Activated B cell treated with CpG ODN at 0.5 μM for 24 hours (primary cell): ENCODE data around the gene UPF1. TPM values are rescaled to one million over a fixed set of nuclear protein-coding genes. Genes with fewer than 3 reads are reported as not detected.

ENCODE experiments used
- ATAC-seq: fragments of 200-7000 bp; cut with Tn5 transposase; one replicate; pipeline ENCODE4 v1.10.0; 2021; ENCODE audit warnings: low read depth, mild to moderate bottlenecking, moderate library complexity
- CTCF ChIA-PET: fragments of 350-600 bp; sonication (Branson Sonifier 250); formaldehyde crosslinking; loops from one replicate; lab custom pipeline; 2021; ENCODE audit warnings: antibody characterized with exemption; lab: Charles Lee
- POLR2A ChIA-PET: fragments of 350-600 bp; sonication (Branson Sonifier 250); formaldehyde crosslinking; loops from one replicate; lab custom pipeline; 2021; ENCODE audit warnings: antibody characterized with exemption; lab: Charles Lee
- DNase-seq: peaks from one replicate; pipeline ENCODE4 v3.0.0; 2022
- H3K27ac Mint-ChIP-seq: one replicate; pipeline ENCODE4 v1.8.0; 2020; ENCODE audit warnings: mixed read lengths
- H3K27me3 Mint-ChIP-seq: one replicate; pipeline ENCODE4 v1.8.0; 2021; ENCODE audit warnings: mixed read lengths
- H3K36me3 Mint-ChIP-seq: one replicate; pipeline ENCODE4 v1.8.0; 2021; ENCODE audit warnings: low read depth, mixed read lengths
- H3K4me1 Mint-ChIP-seq: one replicate; pipeline ENCODE4 v1.8.0; 2021; ENCODE audit warnings: mixed read lengths
- H3K4me3 Mint-ChIP-seq: one replicate; pipeline ENCODE4 v1.8.0; 2020; ENCODE audit warnings: mild to moderate bottlenecking, mixed read lengths
- H3K9me3 Mint-ChIP-seq: one replicate; pipeline ENCODE4 v1.8.0; 2020; ENCODE audit warnings: mixed read lengths
- intact Hi-C: fragments of 100-400 bp; cut with micrococcal nuclease; formaldehyde crosslinking; loops from one replicate; pipeline ENCODE4 v1.15.1; 2024
- total RNA-seq: library from RNA; stranded (reverse); gene quantifications from 2 replicates; pipeline ENCODE4 v1.2.3, GENCODE V29; 2022
- TF ChIP-seq, protein P1 (sequence below): fragments of 200-600 bp; IDR thresholded peaks from one replicate; pipeline ENCODE4 v1.8.0; 2022; ENCODE audit warnings: antibody characterized with exemption, mild to moderate bottlenecking

Gene UPF1
- total RNA-seq, 1 donor from 2014 or later, result 107 TPM

GRCh38 chr19:18785179-18786124 lies 46.3 kb upstream of the UPF1 start:
- ChIA-PET POLR2A (no interaction called here), CTCF (no interaction called here)
- peaks cover 47% of the 10 kb centered on the region for H3K27me3 Mint-ChIP-seq
- DNase-seq, result peak; percentile 40
- H3K27ac Mint-ChIP-seq, result peak overlapping the region; percentile 41
- peaks cover 42% of the 10 kb centered on the region for H3K4me1 Mint-ChIP-seq
- TF ChIP-seq, protein P1, sequence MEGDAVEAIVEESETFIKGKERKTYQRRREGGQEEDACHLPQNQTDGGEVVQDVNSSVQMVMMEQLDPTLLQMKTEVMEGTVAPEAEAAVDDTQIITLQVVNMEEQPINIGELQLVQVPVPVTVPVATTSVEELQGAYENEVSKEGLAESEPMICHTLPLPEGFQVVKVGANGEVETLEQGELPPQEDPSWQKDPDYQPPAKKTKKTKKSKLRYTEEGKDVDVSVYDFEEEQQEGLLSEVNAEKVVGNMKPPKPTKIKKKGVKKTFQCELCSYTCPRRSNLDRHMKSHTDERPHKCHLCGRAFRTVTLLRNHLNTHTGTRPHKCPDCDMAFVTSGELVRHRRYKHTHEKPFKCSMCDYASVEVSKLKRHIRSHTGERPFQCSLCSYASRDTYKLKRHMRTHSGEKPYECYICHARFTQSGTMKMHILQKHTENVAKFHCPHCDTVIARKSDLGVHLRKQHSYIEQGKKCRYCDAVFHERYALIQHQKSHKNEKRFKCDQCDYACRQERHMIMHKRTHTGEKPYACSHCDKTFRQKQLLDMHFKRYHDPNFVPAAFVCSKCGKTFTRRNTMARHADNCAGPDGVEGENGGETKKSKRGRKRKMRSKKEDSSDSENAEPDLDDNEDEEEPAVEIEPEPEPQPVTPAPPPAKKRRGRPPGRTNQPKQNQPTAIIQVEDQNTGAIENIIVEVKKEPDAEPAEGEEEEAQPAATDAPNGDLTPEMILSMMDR, result no peak
- ATAC-seq, result peak; percentile 67
- intact Hi-C loops, result loop anchor here (2.0 to 5.0 kb wide), 2 partner anchors 49 to 148 kb away; partner anchors contain the start of gene KLHL26
- H3K9me3 Mint-ChIP-seq, result no peaks in the 10 kb centered on the region
- no peaks in the 10 kb centered on the region for H3K36me3 Mint-ChIP-seq
- peak overlapping the region; percentile 44 for H3K4me3 Mint-ChIP-seq

GRCh38 chr19:18788529-18789421 lies 43.0 kb upstream of the UPF1 start:
- ChIA-PET POLR2A (no interaction called here), CTCF (no interaction called here)
- Mint-ChIP-seq H3K27ac (no peak overlapping the region), H3K36me3 (no peaks in the 10 kb centered on the region), H3K4me3 (peak overlapping the region; percentile 82), H3K9me3 (no peaks in the 10 kb centered on the region), H3K27me3 (peaks cover 63% of the 10 kb centered on the region), H3K4me1 (peaks cover 41% of the 10 kb centered on the region)
- TF ChIP-seq, protein P1, result no peak
- ATAC-seq (no peak), DNase-seq (no peak)
- intact Hi-C loops, result loop anchor here (5.0 kb wide), 1 partner anchor 151 kb away; the partner anchor contains the start of gene KLHL26

GRCh38 chr19:18789422-18789869 lies 42.3 kb upstream of the UPF1 start:
- ChIA-PET CTCF (no interaction called here), POLR2A (no interaction called here)
- H3K27ac Mint-ChIP-seq, result no peak overlapping the region
- peak overlapping the region; percentile 82 for H3K4me3 Mint-ChIP-seq
- H3K4me1 Mint-ChIP-seq, result peaks cover 41% of the 10 kb centered on the region
- no peaks in the 10 kb centered on the region for H3K36me3 Mint-ChIP-seq
- peaks cover 63% of the 10 kb centered on the region for H3K27me3 Mint-ChIP-seq
- no peaks in the 10 kb centered on the region for H3K9me3 Mint-ChIP-seq
- DNase-seq (no peak), ATAC-seq (no peak)
- TF ChIP-seq, protein P1, result no peak
- intact Hi-C loops, result loop anchor here (5.0 kb wide), 1 partner anchor 152 kb away; the partner anchor contains the start of gene KLHL26

- DNase-seq (peak; percentile 38), ATAC-seq (peak; percentile 64)
- H3K9me3 Mint-ChIP-seq, result no peaks in the 10 kb centered on the region
- intact Hi-C loops, result loop anchor here (5.0 kb wide), 3 partner anchors 88 to 178 kb away; partner anchors contain the start of genes KLHL26 and TMEM59L
- peaks cover 41% of the 10 kb centered on the region for H3K4me1 Mint-ChIP-seq
- peak overlapping the region; percentile 82 for H3K4me3 Mint-ChIP-seq
- ChIA-PET POLR2A (no interaction called here), CTCF (no interaction called here)
- TF ChIP-seq, protein P1, result no peak
- H3K27ac Mint-ChIP-seq, result peak overlapping the region; percentile 69
- H3K36me3 Mint-ChIP-seq, result no peaks in the 10 kb centered on the region
- H3K27me3 Mint-ChIP-seq, result peaks cover 62% of the 10 kb centered on the region
Observed at GRCh38 chr19:18789883-18790565, 41.7 kb upstream of the UPF1 start.
